Right atrium auricular region (tissue), 2 donors: ENCODE data around the gene LRRC1. TPM values are rescaled to one million over a fixed set of nuclear protein-coding genes. Genes with fewer than 3 reads are reported as not detected.
"Not testable (repeated sequence)": the region's sequence is repeated elsewhere in the genome, so short reads cannot be mapped to it uniquely, and the experiment has no call there.

ENCODE experiments used
- DNase-seq: peaks from one replicate; pipeline ENCODE4 v3.0.0-alpha.2; 2019; ENCODE audit warnings: low spot score
- H3K27ac ChIP-seq, 2 donors: fragments of 200-600 bp; sonication (generic); 1 replicate in 1 of 2; 2 replicates in 1 of 2; pipeline ENCODE4 v1.5.1; 2016 to 2019
- H3K27me3 ChIP-seq, 2 donors: fragments of 200-600 bp; sonication (generic); one replicate each; pipeline versions ENCODE4 v1.5.1 to v1.6.0; 2017 to 2019
- H3K36me3 ChIP-seq: fragments of 200-600 bp; sonication (generic); one replicate; pipeline ENCODE4 v1.5.1; 2016
- H3K4me1 ChIP-seq, 2 donors: fragments of 200-600 bp; sonication (generic); one replicate each; pipeline versions ENCODE4 v1.5.1 to v1.6.0; 2017 to 2019
- H3K4me3 ChIP-seq, 2 donors: fragments of 200-600 bp; sonication (generic); 1 replicate in 1 of 2; 2 replicates in 1 of 2; pipeline ENCODE4 v1.5.1; 2017 to 2019; ENCODE audit warnings: mild to moderate bottlenecking in 1 of 2, moderate library complexity in 1 of 2
- H3K9me3 ChIP-seq, 2 donors: fragments of 200-600 bp; sonication (generic); one replicate each; pipeline ENCODE4 v1.5.1; 2019
- CTCF ChIP-seq, 2 donors: fragments of 200-600 bp; sonication (generic); IDR thresholded peaks; one replicate each; pipeline ENCODE4 v1.5.1; 2019; ENCODE audit warnings: antibody characterized with exemption in 2 of 2
- total RNA-seq, 2 donors: library from RNA; depleted of rRNA; stranded (reverse); fragments of >200 nt; gene quantifications; one replicate each; pipeline ENCODE4 v1.1.0, GENCODE V29; 2016

LRRC1 gene
- total RNA-seq, 2 donors from 2014 or later = 5.3 to 6.1 TPM

DNA sequence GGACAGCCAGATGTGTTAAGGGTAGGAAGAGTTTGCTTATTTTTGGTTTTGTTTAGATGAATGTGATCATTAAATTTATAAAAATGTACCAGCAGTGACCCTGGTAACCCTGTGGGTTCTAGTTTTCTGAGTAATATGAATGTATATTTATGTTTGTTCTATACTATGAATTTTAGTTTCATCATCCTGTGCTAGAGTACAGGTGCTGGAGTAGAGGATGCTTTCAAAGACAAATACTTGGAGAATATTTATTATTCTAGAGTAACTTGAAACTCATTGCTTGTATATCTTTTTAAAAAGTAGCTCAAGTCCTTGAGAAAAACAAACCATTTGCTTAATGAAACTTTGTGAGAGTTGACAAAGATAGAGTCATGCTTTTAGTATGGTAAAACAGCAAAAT, 7.8 kb downstream of the LRRC1 start:
- Histone ChIP-seq H3K27ac (no peak overlapping the region), H3K27me3 (no peaks in the 10 kb centered on the region), H3K4me1 (no peaks in the 10 kb centered on the region), H3K9me3 (no peaks in the 10 kb centered on the region), H3K4me3 (no peak overlapping the region), H3K36me3 (no peaks in the 10 kb centered on the region)
- no peak for TF ChIP-seq CTCF (IDR thresholded peaks at IDR 0.05)
- DNase-seq = no peak

- H3K27me3 ChIP-seq = no peaks in the 10 kb centered on the region
- no peaks in the 10 kb centered on the region for H3K4me1 ChIP-seq
- H3K4me3 ChIP-seq = no peak overlapping the region
- DNase-seq = no peak
- no peaks in the 10 kb centered on the region for H3K9me3 ChIP-seq
- H3K36me3 ChIP-seq = no peaks in the 10 kb centered on the region
- no peak for TF ChIP-seq CTCF (IDR thresholded peaks at IDR 0.05)
- no peak overlapping the region for H3K27ac ChIP-seq
Measured at GRCh38 chr6:53803081-53803860, 8.5 kb downstream of the LRRC1 start.

GRCh38 chr6:53805016-53805415, 10.2 kb downstream of the LRRC1 start:
- DNase-seq = no peak
- Histone ChIP-seq H3K36me3 (no peaks in the 10 kb centered on the region), H3K27me3 (no peaks in the 10 kb centered on the region), H3K27ac (no peak overlapping the region), H3K9me3 (no peaks in the 10 kb centered on the region), H3K4me3 (no peak overlapping the region), H3K4me1 (no peaks in the 10 kb centered on the region)
- TF ChIP-seq CTCF (IDR thresholded peaks at IDR 0.05) = no peak

- Histone ChIP-seq H3K9me3 (no peaks in the 10 kb centered on the region), H3K4me3 (no peak overlapping the region), H3K4me1 (peaks cover 0 to under 1% of the 10 kb centered on the region in 2 donors), H3K27ac (no peak overlapping the region), H3K27me3 (no peaks in the 10 kb centered on the region), H3K36me3 (no peaks in the 10 kb centered on the region)
- DNase-seq = no peak
- no peak for TF ChIP-seq CTCF (IDR thresholded peaks at IDR 0.05)
Measured at GRCh38 chr6:53805725-53806124, 10.9 kb downstream of the LRRC1 start.

- DNase-seq, H3K9me3 ChIP-seq, H3K36me3 ChIP-seq, H3K4me1 ChIP-seq, H3K27me3 ChIP-seq, H3K4me3 ChIP-seq, H3K27ac ChIP-seq: not testable (repeated sequence)
Measured at GRCh38 chr6:53807606-53808005, 12.8 kb downstream of the LRRC1 start.

GRCh38 chr6:53808302-53808881, 13.6 kb downstream of the LRRC1 start:
- Histone ChIP-seq H3K4me1 (peaks cover 0 to 10% of the 10 kb centered on the region in 2 donors), H3K9me3 (no peaks in the 10 kb centered on the region), H3K36me3 (no peaks in the 10 kb centered on the region), H3K27me3 (no peaks in the 10 kb centered on the region), H3K4me3 (no peak overlapping the region), H3K27ac (no peak overlapping the region)
- no peak for TF ChIP-seq CTCF (IDR thresholded peaks at IDR 0.05)
- no peak for DNase-seq
